ENCODE measurements around the gene PHF3. TPM values are rescaled to one million over a fixed set of nuclear protein-coding genes. Genes with fewer than 3 reads are reported as not detected.
A peak's percentile ranks its signal among the peaks of the same experiment; 100 is the strongest.
"Not testable (repeated sequence)": the region's sequence is repeated elsewhere in the genome, so short reads cannot be mapped to it uniquely, and the experiment has no call there.

Gene PHF3
- polyA plus RNA-seq, 10 donors = 28.4 to 40.6 (median 34.4) TPM

GRCh38 chr6:63708631-63709030, 73.0 kb downstream of the PHF3 start:
- no peak for DNase-seq

DNA sequence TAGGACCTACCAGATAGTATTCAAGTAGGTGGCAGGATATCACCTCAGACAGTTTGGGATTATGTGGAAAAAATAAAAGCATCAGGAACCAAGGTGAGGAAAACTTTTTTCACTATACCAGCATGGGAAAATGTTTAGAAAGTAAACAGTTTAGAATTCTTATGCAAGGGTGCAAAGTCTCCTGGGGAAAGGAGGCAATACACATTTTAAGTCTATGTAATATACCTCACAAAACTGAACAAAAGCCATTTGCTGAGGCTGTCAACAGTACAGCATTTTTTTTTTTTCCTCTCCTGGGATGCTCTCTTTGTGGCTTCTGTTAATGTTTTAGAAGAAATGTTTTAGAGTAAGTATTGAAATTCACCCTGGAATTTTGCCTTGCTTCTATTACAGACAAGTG, 73.5 kb downstream of the PHF3 start:
- no peak for DNase-seq

DNA sequence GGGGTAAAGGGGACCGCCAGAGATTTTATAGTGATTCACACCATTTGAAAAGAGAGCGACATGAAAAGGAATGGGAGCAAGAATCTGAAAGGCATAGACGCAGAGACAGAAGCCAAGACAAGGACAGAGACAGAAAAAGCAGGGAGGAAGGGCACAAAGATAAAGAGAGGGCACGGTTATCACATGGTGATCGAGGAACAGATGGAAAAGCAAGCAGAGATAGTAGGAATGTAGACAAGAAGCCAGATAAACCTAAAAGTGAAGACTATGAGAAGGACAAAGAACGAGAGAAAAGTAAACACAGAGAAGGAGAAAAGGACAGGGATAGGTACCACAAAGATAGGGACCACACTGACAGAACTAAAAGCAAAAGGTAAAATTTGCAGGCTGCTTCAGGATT, 77.7 kb downstream of the PHF3 start:
- no peak for DNase-seq

DNA sequence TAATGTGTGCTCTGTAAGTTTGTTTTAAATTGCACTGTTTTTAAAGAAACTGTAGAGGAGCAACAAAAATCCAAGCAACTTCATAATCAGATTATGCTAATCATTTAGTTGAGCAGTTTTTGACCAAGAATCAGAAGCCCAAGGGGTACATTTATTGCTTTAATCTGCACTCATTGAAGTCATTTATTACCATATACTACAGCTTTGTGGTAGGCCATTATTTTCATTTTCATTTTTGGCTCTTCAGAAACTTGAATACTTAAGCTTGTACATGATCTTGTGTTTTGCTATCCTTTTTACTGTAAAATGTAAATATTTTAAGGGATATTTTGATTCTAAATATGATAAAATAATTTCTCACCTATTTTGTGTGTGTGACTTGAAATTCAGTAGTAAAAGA, 78.5 kb downstream of the PHF3 start:
- DNase-seq = no peak

- no peak for DNase-seq
Measured at GRCh38 chr6:63716169-63716568, 80.6 kb downstream of the PHF3 start.

- no peak for DNase-seq
Measured at GRCh38 chr6:63721181-63721580, 85.6 kb downstream of the PHF3 start.

- no peak for DNase-seq
Measured at GRCh38 chr6:63724721-63725120, 89.1 kb downstream of the PHF3 start.

DNA sequence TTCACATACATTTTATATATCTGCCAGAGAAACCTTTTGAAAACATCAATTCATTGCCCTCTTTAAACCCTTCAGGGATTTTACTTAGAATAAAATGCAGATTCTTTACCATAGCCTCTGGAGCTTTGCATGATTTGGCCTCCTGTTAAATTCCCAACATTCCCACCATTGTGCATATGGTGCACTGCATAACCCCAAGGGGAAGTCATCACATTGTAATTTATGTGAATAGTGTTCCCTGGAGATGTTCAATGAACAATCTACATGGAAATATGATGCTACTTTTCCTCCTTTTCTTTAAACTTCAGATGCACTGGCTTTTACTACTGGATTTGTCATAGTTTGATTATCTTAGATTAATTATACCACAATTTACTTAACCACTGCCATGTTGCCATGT, 94.7 kb downstream of the PHF3 start:
- DNase-seq = no peak

DNA sequence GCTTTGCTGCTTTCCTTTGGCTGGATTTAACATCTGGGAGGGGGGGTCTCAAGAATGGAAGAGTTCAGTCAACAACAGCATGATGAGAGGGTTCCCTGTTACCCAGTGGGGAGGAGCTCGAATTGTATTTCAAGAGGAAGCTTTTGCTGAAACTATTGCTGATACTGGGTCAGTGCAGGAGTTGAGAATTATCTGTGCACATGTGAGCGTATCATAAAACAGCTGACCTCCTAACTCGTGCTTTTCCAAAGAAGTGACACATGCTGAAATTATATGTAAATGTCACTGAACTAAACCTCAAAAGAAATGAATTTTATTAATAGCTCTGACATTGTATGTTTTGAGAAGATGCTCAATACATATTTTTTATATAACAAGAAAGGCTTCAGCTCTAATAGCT, 96.3 kb downstream of the PHF3 start:
- no peak for DNase-seq

DNA sequence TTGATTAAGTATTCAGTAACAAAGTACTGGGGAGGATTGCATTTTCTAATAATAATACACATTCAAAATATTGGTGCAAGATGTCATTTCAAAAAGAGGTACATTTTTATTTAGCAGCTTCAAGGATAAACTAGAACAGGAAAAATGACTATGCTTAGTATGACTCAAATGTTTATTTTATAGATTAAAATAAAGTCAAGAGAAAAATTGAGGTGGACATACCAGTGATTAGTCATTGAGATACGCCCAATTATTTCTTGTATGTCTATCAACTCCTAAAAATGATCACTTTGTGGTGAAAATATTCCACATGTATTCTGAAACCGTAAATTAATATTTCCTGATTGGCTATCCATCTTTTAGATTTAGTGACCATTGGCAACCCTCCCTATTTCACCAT, 96.7 kb downstream of the PHF3 start:
- DNase-seq = no peak

- DNase-seq = no peak
Measured at GRCh38 chr6:63734923-63735322, 99.3 kb downstream of the PHF3 start.

DNA sequence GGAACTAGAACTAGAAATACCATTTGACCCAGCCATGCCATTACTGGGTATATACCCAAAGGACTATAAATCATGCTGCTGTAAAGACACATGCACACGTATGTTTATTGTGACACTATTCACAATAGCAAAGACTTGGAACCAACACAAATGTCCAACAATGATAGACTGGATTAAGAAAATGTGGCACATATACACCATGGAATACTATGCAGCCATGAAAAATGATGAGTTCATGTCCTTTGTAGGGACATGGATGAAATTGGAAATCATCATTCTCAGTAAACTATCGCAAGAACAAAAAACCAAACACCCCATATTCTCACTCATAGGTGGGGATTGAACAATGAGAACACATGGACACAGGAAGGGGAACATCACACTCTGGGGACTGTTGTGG, 102.6 kb downstream of the PHF3 start:
- DNase-seq = not testable (repeated sequence)

DNA sequence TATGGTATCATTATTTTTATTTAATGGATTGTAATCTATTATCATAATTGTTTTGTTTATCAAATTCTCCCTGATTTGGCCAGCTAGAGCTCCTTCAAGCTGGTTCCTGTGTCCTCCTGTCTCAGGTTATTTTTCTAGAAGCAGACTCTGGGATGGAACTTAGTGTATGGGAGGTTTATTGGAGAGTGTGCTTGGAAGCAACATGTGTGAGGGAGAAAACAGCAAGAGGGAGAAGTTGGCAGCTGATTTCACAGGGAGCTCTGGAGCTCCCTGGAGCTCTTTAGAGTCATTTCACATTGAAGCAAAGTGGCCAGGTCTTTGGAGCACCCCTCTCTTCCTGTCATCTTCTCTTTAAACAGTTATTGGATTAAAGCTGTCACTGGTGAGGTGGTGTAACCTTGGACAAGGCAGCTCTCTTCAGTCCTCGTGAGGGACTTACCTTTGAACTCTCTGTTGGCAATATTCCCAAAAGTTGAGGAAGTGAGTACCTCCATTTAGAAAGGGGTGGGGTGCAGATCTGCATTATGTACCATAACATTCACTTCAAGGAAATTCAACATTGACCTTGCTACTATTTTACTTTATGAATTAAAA, 103.6 kb downstream of the PHF3 start:
- no peak for DNase-seq

DNA sequence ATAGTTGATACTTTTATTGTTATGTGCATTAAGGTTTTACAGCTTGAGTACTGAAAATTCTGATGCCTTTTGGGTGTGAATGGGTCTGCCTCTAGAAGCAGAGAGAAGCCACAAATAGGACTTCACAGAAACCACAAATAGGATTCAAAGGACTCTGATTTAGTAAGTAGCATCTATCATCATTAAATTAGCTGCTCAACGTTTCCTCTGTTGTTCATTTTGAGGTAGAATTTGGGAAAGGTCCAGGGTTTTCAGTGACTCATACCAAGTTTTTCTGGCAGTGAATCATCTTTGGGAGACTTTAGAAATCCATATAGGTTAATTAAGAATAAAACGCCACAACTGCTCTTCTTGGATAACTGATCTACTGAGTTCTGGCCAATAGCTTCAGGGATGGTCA, 105.1 kb downstream of the PHF3 start:
- peak in 1 of 3 donors; percentile 69 for DNase-seq

- DNase-seq = no peak
Measured at GRCh38 chr6:63742060-63742459, 106.5 kb downstream of the PHF3 start.

- DNase-seq = no peak
Measured at GRCh38 chr6:63743691-63744090, 108.1 kb downstream of the PHF3 start.

DNA sequence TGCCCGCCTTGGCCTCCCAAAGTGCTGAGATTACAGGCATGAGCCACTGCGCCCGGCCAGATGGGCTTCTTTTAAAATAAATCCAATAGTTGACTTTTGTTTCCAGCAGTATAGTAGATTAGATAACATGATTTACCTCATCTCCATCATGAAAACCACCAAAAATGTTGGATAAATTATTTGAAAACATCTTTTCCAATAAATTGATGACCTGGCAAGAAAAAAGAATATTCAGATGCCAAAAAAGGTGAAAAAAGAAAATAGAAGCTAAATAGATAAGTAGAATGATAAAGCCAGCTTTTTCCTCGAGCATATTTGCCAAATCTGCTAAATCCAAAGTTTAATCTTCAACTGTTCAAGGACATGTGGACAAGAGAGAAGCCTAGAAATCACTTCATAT, 109.2 kb downstream of the PHF3 start:
- no peak for DNase-seq

GRCh38 chr6:63745784-63746183, 110.2 kb downstream of the PHF3 start:
- no peak for DNase-seq

- no peak for DNase-seq
Measured at GRCh38 chr6:63750400-63750799, 114.8 kb downstream of the PHF3 start.

GRCh38 chr6:63757275-63757674, 121.7 kb downstream of the PHF3 start:
- not testable (repeated sequence) for DNase-seq

DNA sequence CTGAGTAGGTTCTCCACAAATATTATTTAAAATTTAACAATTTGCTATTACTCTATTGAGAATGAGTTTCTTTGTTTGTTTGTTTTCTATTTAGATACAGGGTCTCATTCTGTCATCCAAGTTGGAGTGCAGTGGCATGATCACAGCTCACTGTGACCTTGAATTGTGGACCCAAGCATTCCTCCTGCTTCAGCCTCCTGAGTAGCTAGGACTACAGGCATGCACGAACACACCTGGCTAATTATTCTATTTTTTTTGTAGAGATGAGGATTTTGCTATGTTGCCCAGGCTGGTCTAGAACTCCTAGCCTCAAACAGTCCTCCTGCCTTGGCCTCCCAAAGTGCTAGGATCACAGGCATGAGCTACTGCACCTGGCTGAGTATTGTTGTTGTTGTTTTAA, 122.2 kb downstream of the PHF3 start:
- DNase-seq = no peak

DNA sequence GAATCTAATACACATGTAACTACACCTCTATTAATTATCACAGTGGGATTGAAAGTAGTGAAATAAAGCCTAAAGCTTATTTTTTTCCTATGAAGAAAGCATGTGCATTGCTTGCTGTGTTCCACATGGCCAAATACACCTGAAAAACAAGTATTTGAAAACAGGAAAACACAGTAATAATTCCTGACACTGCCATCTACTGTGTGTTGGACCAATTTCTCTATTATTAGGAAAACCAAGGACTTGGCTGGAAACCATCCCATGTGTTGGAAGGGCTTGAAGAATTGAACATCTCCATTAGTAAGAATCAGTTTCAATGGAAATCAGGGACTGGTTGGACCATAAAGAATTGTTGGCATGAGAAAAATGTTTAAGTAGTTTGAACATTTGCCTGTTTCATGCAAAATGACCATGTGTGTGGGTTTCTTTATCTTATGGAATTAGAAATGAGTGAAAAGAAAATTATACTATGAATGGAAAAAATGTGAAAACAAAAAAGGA, 124.1 kb downstream of the PHF3 start:
- peak in 1 of 3 donors; percentile 5 for DNase-seq

- DNase-seq = no peak
Measured at GRCh38 chr6:63760199-63760598, 124.6 kb downstream of the PHF3 start.

DNA sequence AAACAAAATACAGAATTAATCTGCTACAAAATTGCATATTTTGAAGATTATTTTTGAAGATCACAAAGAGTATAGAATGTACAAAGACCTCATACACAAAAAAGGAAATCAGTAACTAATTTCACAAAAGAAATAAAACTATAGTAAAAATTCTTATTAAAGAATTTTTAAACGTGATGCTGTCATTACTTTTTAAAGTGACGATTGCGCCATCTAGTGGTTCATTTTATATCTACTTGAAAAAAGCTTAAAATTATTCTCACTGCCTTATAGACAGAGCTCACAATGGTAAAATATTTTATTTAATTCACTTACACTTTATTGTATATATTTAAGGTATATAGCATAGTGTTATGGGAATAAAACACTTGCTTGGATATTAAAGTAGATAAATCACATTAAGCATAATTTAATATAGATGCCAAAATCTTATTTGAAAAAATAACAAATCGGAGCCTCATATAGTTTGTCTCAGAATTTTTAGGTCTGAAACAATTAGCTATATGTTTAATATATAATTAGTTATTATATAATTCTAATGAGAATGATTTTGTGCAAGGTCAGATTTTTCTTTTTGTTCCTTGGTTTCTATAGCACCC, 128.8 kb downstream of the PHF3 start:
- DNase-seq = peak; percentile 43 to 59 (median 53)
